Body of pancreas (tissue), 4 donors: Measurements from ENCODE around the gene PRSS56.

ENCODE experiments used
- CTCF ChIP-seq, 7 experiments: fragments of 450-650 bp in 4 of 7; fragments of 200-600 bp in 3 of 7; sonication (generic) in 3 of 7; IDR thresholded peaks; one replicate each; pipeline ENCODE4 v1.5.1; 2016 to 2019; ENCODE audit warnings: antibody characterized with exemption in 7 of 7
- POLR2A ChIP-seq, 3 donors: fragments of 450-650 bp; IDR thresholded peaks; one replicate each; pipeline ENCODE4 v1.6.1; 2016; ENCODE audit warnings: antibody characterized with exemption in 3 of 3, mild to moderate bottlenecking in 2 of 3

- TF ChIP-seq CTCF (IDR thresholded peaks at IDR 0.05) (no peak), POLR2A (IDR thresholded peaks at IDR 0.05) (no peak)
These were observed 17.7 kb upstream of the PRSS56 start for GRCh38 chr2:232502511-232502910.
